ENCODE data around the gene ZNF319.
A peak's percentile ranks its signal among the peaks of the same experiment; 100 is the strongest.
"Not testable (repeated sequence)": the region's sequence is repeated elsewhere in the genome, so short reads cannot be mapped to it uniquely, and the experiment has no call there.

ZNF319 gene

DNA sequence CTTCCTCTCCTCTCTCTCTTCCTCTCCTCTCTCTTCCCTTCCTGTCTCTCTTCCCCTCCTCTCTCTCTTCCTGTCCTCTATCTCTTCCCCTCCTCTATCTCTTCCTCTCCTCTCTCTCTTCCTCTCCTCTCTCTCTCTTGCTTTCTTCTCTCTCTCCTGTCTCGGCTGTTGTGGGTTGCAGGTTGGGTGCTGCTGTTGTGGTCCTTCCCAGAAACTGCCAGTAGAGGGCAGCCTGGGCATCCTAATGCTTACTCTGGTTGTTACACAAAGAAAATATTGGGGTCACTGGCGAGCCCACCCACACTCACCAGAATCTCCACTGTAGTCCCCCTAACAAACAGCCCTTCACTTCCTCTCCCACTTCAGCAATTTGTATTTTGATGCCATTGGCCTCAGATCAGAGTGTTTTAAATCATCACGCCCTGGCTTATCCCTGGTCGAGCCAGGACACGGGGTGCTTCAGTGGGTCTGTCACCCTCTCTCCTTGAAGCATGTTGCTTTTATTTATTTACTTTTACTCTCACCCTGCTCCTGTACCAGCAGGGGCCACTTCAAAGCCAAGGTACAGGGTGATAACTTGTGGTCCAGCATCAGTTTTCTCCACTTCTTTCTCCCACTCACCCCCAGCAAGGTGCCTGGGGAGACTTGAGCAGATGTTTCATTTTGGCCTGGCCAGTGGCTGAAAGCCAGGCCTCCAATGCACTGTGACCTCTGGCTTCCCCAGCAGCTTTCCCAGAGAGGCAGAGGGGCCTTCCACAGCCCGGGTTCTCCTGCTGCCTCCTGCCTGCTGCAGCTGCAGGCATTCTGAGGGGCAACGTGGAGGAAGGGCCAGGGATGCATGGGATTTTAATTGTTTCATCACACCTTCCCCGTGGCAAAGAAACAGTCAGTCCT, 20.4 kb upstream of the ZNF319 start:
- no peak for FAIRE-seq

DNA sequence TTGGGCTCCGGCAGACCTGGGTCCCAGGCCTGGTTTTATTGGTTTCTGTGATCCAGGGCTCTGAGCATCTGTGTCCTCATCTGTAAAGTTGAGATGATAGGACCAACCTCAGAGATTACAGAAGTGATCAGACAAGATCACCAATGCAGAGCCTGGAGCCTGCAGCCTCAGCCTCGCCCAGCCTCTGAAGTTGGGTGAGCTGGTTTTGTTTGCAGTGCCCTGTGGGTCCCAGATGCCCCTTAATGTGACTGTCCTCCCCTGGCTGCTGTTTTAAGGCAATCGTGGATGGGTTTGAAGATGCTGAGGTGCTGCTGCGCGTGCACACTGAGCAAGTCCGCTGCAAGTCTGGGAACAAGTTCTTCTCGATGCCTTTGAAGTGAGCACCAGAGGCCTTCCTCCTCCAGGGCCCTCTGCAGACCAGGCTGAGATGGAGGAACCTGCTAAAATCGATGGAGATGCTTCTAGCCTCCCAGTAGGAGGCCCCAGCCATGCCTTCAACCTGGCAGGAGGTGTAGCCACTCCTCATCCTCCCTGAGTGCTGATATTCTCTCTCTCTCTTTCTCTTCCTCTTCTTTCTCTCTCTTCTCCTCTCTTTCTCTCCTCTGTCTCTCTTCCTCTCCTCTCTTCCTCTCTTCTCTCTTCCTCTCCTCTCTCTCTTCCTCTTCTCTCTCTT, 19.5 kb upstream of the ZNF319 start:
- no peak for FAIRE-seq

- FAIRE-seq, result no peak
These were observed 18.3 kb upstream of the ZNF319 start for GRCh38 chr16:58018803-58019202.

- no peak for FAIRE-seq
These were observed 16.5 kb upstream of the ZNF319 start for GRCh38 chr16:58016840-58017446.

GRCh38 chr16:58013201-58013956, 12.9 kb upstream of the ZNF319 start:
- no peak for FAIRE-seq

GRCh38 chr16:58012481-58012880, 12.0 kb upstream of the ZNF319 start:
- no peak for FAIRE-seq

- FAIRE-seq, result no peak
These were observed 11.2 kb upstream of the ZNF319 start for GRCh38 chr16:58011652-58012051.

DNA sequence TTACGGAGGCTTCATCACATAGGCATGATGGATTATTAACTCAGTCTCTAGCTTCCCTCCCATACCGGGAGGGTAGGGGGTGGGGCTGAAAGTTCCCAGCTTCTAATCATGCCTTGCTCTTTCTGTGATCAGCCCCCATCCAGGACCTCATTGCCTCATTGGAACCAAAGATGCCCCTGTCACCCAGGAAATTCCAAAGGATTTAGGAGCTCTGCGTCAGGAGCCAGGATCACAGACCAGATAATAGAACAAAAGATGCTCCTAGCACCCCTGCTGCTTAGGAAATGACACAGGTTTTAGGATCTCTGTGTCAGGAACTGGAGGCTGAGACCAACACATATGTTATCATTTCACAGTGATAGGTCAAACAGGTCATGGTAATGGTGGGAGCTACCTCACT, 10.4 kb upstream of the ZNF319 start:
- no peak for FAIRE-seq

- no peak for FAIRE-seq
These were observed 9.5 kb upstream of the ZNF319 start for GRCh38 chr16:58009856-58010416.

DNA sequence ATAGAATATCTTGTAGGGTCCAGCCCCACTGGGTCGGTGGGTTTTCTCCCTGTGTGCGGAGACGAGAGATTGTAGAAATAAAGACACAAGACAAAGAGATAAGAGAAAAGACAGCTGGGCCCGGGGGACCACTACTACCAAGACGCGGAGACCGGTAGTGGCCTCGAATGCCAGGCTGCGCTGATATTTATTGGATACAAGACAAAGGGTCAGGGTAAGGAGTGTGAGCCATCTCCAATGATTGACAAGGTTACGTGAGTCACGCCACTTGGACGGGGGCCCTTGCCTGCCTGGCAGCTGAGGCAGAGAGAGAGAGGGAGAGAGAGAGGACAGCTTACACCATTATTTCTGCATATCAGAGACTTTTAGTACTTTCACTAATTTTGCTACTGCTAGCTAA, 4.3 kb upstream of the ZNF319 start:
- not testable (repeated sequence) for FAIRE-seq

- FAIRE-seq, result no peak
These were observed 2.5 kb upstream of the ZNF319 start for GRCh38 chr16:58002936-58003335.

- no peak for FAIRE-seq
These were observed 1.9 kb upstream of the ZNF319 start for GRCh38 chr16:58002416-58002800.

DNA sequence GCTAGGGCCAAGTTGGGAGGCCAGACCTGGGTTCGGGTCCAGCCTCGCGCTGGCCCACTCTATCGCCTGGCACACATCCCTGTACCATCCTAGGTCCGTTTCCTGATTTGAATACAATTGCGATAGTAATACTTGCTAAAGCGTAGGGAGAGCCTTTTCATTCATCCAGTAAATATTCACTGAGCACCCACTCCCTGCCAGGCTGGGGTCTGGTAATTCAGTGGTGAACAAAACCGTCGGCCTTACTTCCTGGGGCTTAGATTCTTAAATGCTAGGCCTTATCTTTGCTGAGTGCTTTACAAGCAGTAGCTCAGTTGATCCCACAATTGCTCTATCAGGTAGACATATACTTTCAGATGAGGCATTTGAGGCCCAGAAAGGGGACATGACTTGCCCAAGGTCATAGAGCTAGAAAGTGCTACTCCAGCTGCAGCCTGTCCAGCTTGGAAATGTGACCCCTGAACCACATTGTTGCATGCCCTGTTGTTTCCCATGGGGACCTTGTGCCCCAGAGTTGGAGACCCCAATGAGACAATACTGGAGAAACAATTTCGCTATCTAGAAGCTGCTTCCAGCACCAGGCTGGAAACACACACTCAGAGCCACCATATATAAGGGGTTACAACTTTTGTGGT, 1.4 kb upstream of the ZNF319 start:
- FAIRE-seq, result no peak

DNA sequence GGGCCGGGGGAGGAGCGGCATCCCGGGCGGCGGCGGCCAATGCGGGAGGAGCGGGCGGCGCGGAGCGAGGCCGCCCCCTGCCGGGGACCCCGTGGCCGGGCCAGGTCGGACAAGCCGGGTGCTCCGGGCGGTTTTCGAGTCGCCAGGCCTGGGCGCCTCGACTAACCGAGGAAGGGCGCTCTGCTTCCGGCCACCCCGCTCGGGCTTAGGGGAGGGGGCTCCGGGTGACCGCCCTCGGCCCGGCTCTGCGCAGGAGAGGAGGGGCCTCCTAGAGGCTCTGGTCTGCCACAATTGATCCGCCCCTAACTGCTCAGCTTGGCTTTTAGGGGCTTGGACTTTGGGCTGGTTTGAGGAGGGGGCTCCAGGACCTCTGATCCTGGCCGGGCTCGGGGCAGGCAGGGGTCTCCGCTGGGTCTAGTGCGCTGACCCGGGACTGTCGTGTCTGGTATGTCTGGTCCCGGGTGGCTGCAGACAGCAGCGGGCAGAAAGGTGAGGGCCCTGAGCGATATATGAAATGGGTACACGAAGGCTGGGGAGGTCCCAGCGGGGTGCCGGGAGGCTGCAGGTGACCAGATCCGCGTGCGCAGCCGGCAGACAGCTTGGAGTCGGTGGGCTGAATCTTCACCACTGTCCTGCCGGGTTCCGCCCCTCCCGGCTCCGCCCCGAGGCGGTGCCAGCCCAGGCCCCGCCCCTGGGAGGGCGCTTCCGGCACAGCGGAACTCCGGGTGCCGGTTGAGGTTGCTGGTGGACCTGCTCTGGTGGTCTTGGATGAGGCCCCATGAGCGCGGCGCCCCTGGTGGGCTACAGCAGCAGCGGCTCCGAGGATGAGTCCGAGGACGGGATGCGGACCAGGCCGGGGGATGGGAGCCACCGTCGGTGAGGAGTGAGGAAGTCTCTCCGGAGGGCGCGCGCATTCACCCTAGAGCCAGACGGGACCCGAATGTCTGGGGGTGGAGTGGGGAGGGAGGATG, 519 bp upstream of the ZNF319 start, which contains the start of gene USB1:
Gene USB1, plus strand, starts transcription at position 702 of the 971 bp plus-strand sequence. Its CDS starts 77 bp downstream, at position 779.
- peak; percentile 21 for FAIRE-seq

GRCh38 chr16:57999366-57999970, 1.0 kb downstream of the ZNF319 start:
- no peak for FAIRE-seq

DNA sequence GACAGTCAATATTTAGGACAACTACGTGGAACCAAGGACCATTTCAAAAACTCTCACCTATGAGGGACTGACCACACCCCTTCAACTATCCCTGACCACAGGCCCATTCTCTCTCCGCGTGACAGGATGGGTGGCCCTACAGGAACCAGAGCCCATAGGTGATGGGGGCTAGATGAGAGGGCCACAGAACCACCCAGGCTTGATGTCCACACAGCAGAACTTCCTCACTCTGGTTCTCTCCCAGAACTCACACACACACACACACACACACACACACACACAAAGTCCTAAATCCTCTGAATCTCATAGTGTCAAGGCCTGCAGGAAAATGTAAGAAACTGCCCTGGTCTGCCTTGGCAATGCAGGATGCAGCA, 1.5 kb downstream of the ZNF319 start:
- FAIRE-seq, result no peak

DNA sequence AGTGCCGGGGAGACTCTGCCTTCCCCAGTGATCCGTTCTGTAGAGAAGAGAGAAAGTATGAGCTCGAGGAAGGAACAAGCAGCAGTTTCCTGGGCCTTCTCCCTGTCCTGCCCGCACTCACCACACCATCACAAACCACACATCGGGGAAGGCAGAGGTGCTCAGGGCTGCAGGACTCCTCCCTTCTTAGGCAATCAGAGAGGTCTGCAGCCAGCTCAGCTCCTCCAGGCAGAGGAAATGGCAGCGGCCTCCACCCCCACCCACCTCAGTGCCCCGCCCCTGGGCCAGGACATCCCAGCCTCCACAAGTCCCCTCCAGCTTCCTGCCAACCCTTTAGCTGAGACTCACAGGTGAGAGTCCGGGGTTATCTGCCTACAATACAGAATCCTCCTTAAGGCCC, 2.0 kb downstream of the ZNF319 start:
- no peak for FAIRE-seq

- no peak for FAIRE-seq
These were observed 2.8 kb downstream of the ZNF319 start for GRCh38 chr16:57997528-57998265.

DNA sequence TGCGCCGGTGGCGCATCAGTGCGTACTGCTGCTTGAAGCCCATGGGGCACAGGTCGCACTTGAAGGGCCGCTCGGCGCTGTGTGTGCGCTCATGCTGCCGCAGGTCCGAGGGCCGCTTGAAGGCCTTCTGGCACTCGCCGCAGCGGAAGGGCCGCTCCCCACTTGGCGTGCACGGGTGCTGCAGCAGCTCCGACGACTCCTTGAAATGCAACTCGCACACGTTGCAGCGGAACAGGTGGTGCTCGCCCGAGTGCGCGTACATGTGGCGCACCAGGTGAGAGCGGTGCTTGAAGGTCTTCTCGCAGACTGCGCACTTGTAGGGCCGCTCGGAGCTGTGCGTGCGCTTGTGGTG, 3.3 kb downstream of the ZNF319 start:
- no peak for FAIRE-seq
